Prostate gland (tissue), 2 donors: ENCODE results near the gene KIF26B. TPM values are rescaled to one million over a fixed set of nuclear protein-coding genes. Genes with fewer than 3 reads are reported as not detected.

Source experiments
- DNase-seq: peaks from one replicate; pipeline ENCODE4 v3.0.0-alpha.2; 2019; ENCODE audit warnings: low spot score
- H3K27ac ChIP-seq, 2 donors: fragments of 200-600 bp; sonication (generic); 2 replicates each; pipeline ENCODE4 v1.5.1; 2017 to 2019
- H3K27me3 ChIP-seq: fragments of 200-600 bp; sonication (generic); replicated peaks from 2 replicates; pipeline ENCODE4 v1.5.1; 2019; ENCODE audit not compliant: insufficient read depth
- H3K36me3 ChIP-seq, 2 donors: fragments of 200-600 bp; sonication (generic); 1 replicate in 1 of 2; 2 replicates in 1 of 2; pipeline versions ENCODE4 v1.5.1 to v1.8.1; 2017 to 2019
- H3K4me1 ChIP-seq: fragments of 200-600 bp; sonication (generic); replicated peaks from 2 replicates; pipeline ENCODE4 v1.5.1; 2019
- H3K4me3 ChIP-seq, 2 donors: fragments of 200-600 bp; sonication (generic); 2 replicates each; pipeline ENCODE4 v1.5.1; 2017 to 2019
- H3K9me3 ChIP-seq: fragments of 200-600 bp; sonication (generic); 2 replicates; pipeline ENCODE4 v1.5.1; 2017
- POLR2A ChIP-seq: fragments of 450-650 bp; IDR thresholded peaks from one replicate; pipeline ENCODE4 v1.6.1; 2016; ENCODE audit warnings: antibody characterized with exemption, mild to moderate bottlenecking
- POLR2AphosphoS5 ChIP-seq: sonication (generic); formaldehyde crosslinking; IDR thresholded peaks from one replicate; pipeline ENCODE4 v1.6.1; 2017; ENCODE audit warnings: antibody characterized with exemption
- WGBS: methylation state at CpG from one replicate; pipeline ENCODE4 v1.1.5; 2018; 5-methylcytosine and 5-hydroxymethylcytosine counted together
- intact Hi-C: fragments of 100-400 bp; cut with DNase I; formaldehyde crosslinking; loops from one replicate; pipeline ENCODE4 v1.14.2; 2022
- total RNA-seq, 2 donors: library from RNA; depleted of rRNA; stranded (reverse); fragments of >200 nt; gene quantifications; one replicate each; pipeline ENCODE4 v1.1.0, GENCODE V29; 2016
- TF ChIP-seq, protein P1 (sequence below), 4 experiments: fragments of 200-600 bp in 2 of 4; fragments of 450-650 bp in 2 of 4; sonication (generic) in 2 of 4; IDR thresholded peaks; 1 replicate in 3 of 4; 2 replicates in 1 of 4; pipeline ENCODE4 v1.5.1; 2016 to 2019; ENCODE audit warnings: antibody characterized with exemption in 4 of 4, mild to moderate bottlenecking in 2 of 4, moderate library complexity in 2 of 4

Gene KIF26B
- total RNA-seq, 2 donors from 2014 or later = 3.3 to 3.8 TPM

DNA sequence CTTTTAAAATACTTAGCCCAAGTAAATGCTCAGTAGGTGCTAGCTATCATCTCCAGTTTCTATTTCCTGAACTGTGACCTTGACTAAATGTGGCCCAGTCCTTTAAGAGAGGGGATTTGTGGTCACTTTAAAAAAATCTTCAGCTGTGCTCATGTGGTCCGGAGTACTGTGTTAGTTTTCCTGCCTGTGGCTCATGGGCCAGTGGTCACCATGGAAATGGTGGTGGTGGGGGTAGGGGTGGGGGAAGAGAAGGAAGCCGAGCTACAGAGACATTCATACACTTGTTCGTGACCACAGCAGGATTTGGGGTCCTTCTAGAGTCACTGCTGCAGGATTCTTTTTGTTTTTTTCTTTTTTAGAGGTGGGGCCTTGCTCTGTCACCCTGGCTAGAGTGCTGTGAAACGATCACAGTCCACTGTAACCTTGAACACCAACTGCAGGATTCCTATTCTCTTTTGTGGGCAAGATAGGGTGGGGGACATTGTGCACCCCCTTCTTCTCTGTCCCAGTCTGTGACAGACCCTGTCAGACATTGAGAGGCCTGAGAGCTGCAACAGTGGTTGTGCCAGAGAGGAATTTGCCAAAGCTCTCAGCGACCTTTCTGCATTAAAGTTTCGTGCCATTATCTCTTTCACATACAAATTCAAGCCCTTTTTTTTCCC lies 25.8 kb downstream of the KIF26B start:
- no peaks in the 10 kb centered on the region for H3K27me3 ChIP-seq
- intact Hi-C loops = no loop called here
- H3K4me3 ChIP-seq = no peak overlapping the region
- no peaks in the 10 kb centered on the region for H3K36me3 ChIP-seq
- no peaks in the 10 kb centered on the region for H3K9me3 ChIP-seq
- DNase-seq = no peak
- WGBS = 74% methylated on average over 6 of the region's 6 CpGs
- no peaks in the 10 kb centered on the region for H3K4me1 ChIP-seq
- no peak overlapping the region for H3K27ac ChIP-seq
- TF ChIP-seq POLR2A = no peak
- TF ChIP-seq POLR2AphosphoS5 = no peak
- TF ChIP-seq, protein P1, sequence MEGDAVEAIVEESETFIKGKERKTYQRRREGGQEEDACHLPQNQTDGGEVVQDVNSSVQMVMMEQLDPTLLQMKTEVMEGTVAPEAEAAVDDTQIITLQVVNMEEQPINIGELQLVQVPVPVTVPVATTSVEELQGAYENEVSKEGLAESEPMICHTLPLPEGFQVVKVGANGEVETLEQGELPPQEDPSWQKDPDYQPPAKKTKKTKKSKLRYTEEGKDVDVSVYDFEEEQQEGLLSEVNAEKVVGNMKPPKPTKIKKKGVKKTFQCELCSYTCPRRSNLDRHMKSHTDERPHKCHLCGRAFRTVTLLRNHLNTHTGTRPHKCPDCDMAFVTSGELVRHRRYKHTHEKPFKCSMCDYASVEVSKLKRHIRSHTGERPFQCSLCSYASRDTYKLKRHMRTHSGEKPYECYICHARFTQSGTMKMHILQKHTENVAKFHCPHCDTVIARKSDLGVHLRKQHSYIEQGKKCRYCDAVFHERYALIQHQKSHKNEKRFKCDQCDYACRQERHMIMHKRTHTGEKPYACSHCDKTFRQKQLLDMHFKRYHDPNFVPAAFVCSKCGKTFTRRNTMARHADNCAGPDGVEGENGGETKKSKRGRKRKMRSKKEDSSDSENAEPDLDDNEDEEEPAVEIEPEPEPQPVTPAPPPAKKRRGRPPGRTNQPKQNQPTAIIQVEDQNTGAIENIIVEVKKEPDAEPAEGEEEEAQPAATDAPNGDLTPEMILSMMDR (IDR thresholded peaks at IDR 0.05) = no peak

DNA sequence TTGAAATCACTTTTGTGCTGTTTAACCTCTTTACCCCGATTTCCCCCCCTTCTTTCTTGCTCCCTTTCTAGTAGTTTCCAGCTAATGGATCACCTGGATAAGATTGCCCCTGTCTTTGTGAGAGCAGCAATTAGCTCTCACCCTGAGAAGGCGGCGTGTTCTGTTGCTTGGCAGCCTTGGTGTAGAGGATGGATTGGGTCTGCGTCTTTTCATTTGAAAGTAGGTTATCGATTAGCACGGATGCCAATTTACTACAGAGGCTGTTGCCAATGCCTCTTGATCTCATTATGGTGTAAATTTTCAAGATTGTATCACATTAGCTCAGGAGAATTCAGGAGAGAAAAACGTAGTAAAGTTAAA lies 26.4 kb downstream of the KIF26B start:
- Histone ChIP-seq H3K27me3 (no peaks in the 10 kb centered on the region), H3K36me3 (no peaks in the 10 kb centered on the region), H3K9me3 (no peaks in the 10 kb centered on the region), H3K4me3 (no peak overlapping the region), H3K27ac (no peak overlapping the region), H3K4me1 (no peaks in the 10 kb centered on the region)
- DNase-seq = no peak
- intact Hi-C loops = no loop called here
- WGBS = 76% methylated on average over 7 of the region's 7 CpGs
- no peak for TF ChIP-seq POLR2AphosphoS5
- no peak for TF ChIP-seq POLR2A
- TF ChIP-seq, protein P1 (IDR thresholded peaks at IDR 0.05) = no peak

DNA sequence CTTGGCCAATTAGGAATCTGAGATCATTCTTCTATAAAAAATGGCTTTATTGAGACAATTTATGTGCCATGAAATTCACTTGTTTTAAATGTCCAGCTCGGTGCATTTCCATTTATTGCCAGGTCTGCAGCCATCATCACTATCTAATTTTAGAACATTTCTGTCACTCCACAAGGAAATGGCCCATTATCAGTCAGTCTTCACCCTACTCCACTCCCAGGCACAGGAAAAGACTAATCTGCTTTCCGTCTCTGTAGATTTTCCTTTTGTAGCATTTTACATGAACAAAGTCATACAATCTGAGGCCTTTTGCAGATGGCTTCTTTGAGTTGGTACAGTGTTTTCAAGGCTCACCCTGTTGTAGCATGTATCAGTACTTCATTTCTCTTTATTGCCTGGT lies 27.2 kb downstream of the KIF26B start:
- TF ChIP-seq, protein P1 (IDR thresholded peaks at IDR 0.05) = no peak
- TF ChIP-seq POLR2A (no peak), POLR2AphosphoS5 (no peak)
- Histone ChIP-seq H3K9me3 (no peaks in the 10 kb centered on the region), H3K4me1 (no peaks in the 10 kb centered on the region), H3K4me3 (no peak overlapping the region), H3K36me3 (no peaks in the 10 kb centered on the region), H3K27me3 (no peaks in the 10 kb centered on the region), H3K27ac (no peak overlapping the region)
- intact Hi-C loops = no loop called here
- 80% methylated on average over 2 of the region's 2 CpGs for WGBS
- DNase-seq = no peak

DNA sequence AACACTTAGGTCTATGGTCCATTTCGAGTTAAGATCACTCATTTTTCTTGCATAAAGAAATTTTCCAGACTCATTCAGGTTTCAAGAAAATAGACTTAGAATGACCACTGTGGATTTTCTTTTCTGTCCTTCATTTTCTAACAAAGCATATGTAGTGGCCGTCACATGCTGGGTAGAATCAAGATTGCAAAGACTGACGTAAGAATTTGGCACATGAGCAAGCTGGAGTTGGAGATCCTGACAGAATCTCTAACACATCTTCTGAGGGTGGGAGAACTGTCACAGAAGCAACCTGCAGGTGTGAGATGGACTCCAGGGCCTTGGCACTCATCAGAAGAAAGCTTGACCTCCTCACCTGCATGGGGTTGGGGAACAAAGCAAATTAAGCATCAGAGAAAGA lies 28.6 kb downstream of the KIF26B start:
- no peaks in the 10 kb centered on the region for H3K4me1 ChIP-seq
- TF ChIP-seq POLR2AphosphoS5 (no peak), POLR2A (no peak)
- TF ChIP-seq, protein P1 (IDR thresholded peaks at IDR 0.05) = no peak
- DNase-seq = no peak
- 89% methylated on average over 3 of the region's 3 CpGs for WGBS
- no peaks in the 10 kb centered on the region for H3K27me3 ChIP-seq
- H3K27ac ChIP-seq = no peak overlapping the region
- H3K4me3 ChIP-seq = no peak overlapping the region
- intact Hi-C loops = no loop called here
- no peaks in the 10 kb centered on the region for H3K9me3 ChIP-seq
- no peaks in the 10 kb centered on the region for H3K36me3 ChIP-seq

DNA sequence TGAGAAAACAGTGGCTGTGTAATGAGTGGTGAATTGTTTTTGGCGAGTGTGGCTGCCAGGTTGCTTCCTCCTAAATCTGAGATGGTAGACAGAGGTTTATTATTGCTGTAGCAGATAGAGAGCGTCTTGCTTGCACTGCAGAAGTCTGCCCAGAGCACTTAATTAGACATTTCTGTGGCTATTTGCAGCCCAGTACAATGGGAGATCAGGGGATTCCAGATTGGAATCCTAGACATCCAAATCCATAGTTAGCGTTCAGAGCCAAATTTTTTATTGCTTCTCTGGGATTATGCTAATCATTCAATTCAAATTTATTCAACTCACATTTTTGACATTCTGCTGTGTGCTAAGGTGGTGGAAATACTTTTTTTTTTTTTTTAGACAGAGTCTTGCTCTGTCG lies 30.0 kb downstream of the KIF26B start:
- no peaks in the 10 kb centered on the region for H3K4me1 ChIP-seq
- H3K27ac ChIP-seq = no peak overlapping the region
- no peaks in the 10 kb centered on the region for H3K36me3 ChIP-seq
- intact Hi-C loops = no loop called here
- no peaks in the 10 kb centered on the region for H3K27me3 ChIP-seq
- DNase-seq = no peak
- no peak overlapping the region for H3K4me3 ChIP-seq
- no peaks in the 10 kb centered on the region for H3K9me3 ChIP-seq
- WGBS = 72% methylated on average over 4 of the region's 4 CpGs
- TF ChIP-seq, protein P1 (IDR thresholded peaks at IDR 0.05) = no peak
- TF ChIP-seq POLR2AphosphoS5 (no peak), POLR2A (no peak)
